K562 (cell line): ENCODE results near the gene TMSB10. TPM values are rescaled to one million over a fixed set of nuclear protein-coding genes. Genes with fewer than 3 reads are reported as not detected.

ENCODE experiments used
- ATAC-seq: fragments of 200-7000 bp; cut with Tn5 transposase; 3 replicates; pipeline ENCODE4 v1.9.1; 2020; ENCODE audit warnings: moderate library complexity
- BruUV-seq: library from RNA; stranded (reverse); fragments of 400-500 nt; replicated peaks from 2 replicates; lab custom pipeline; 2021; lab: Mats Ljungman, UMichigan
- CTCF ChIA-PET: fragments of 300-600 bp; formaldehyde crosslinking; extraction: SDS; loops from one replicate; lab custom pipeline; 2021; ENCODE audit warnings: low intra/inter-chr PET ratio; lab: Yijun Ruan, JAX
- POLR2A ChIA-PET: fragments of 300-600, 350-650 bp; sonication (Branson Sonifier 250); formaldehyde crosslinking; extraction: SDS; loops from one replicate; lab custom pipeline; 2021; ENCODE audit warnings: antibody characterized with exemption, inconsistent platforms; lab: Yijun Ruan, JAX
- DNase-seq, 4 experiments: peaks; one replicate each; pipeline versions ENCODE4 v3.0.0 to v3.0.0-alpha.2; 2011 to 2018; ENCODE audit warnings: low spot score in 3 of 4, mixed read lengths in 3 of 4; ENCODE audit errors: extremely low read depth in 1 of 4
- FAIRE-seq: peaks from 2 replicates; lab custom pipeline; 2011; peaks lifted over from hg19 to GRCh38; lab: Jason Lieb, UNC
- H2AFZ ChIP-seq: 2 replicates; pipeline ENCODE4 v1.6.0; 2011; ENCODE audit warnings: low read depth, low read length, control low read depth, inconsistent platforms
- H3K27ac ChIP-seq: fragments of 200-600 bp; 3 replicates; pipeline ENCODE4 v1.8.0; 2011; ENCODE audit warnings: low read depth, mild to moderate bottlenecking, control low read depth, inconsistent platforms, low read length, moderate library complexity, mixed read lengths; ENCODE audit errors: extremely low read depth
- H3K27me3 ChIP-seq, 2 experiments: fragments of 300-600 bp in 1 of 2; 2 replicates in 1 of 2; 3 replicates in 1 of 2; pipeline versions ENCODE4 v1.6.0 to v1.8.0; 2011; ENCODE audit warnings: inconsistent platforms in 2 of 2, low read length in 2 of 2, mild to moderate bottlenecking in 1 of 2, mixed read lengths in 1 of 2, moderate library complexity in 1 of 2; ENCODE audit not compliant: control insufficient read depth in 2 of 2, insufficient read depth in 2 of 2
- H3K36me3 ChIP-seq: fragments of 300-600 bp; 3 replicates; pipeline ENCODE4 v1.8.0; 2011; ENCODE audit warnings: mild to moderate bottlenecking, low read length, inconsistent platforms; ENCODE audit not compliant: control insufficient read depth, insufficient read depth
- H3K4me1 ChIP-seq, 2 experiments: fragments of 200-600 bp in 1 of 2; replicated peaks in 1 of 2; 2 replicates in 1 of 2; 3 replicates in 1 of 2; pipeline versions ENCODE4 v1.5.1 to v1.8.0; 2011; ENCODE audit warnings: inconsistent platforms in 2 of 2, low read length in 2 of 2, mild to moderate bottlenecking in 1 of 2, mixed read lengths in 1 of 2, moderate library complexity in 1 of 2; ENCODE audit not compliant: control insufficient read depth in 2 of 2, insufficient read depth in 2 of 2
- H3K4me2 ChIP-seq: 2 replicates; pipeline ENCODE4 v1.6.1; 2011; ENCODE audit warnings: low read length, control low read depth, inconsistent platforms, mixed read lengths; ENCODE audit not compliant: insufficient read depth
- H3K4me3 ChIP-seq: fragments of 200-600 bp; sonication (generic), shearing (Covaris generic); 2 replicates; pipeline ENCODE4 v1.5.1; 2016; ENCODE audit warnings: control low read depth, inconsistent platforms
- H3K79me2 ChIP-seq: fragments of 200-600 bp; 3 replicates; pipeline ENCODE4 v1.8.0; 2011; ENCODE audit warnings: low read length, inconsistent platforms; ENCODE audit not compliant: control insufficient read depth, insufficient read depth
- H3K9ac ChIP-seq, 2 experiments: 2 replicates each; pipeline versions ENCODE4 v1.6.0 to v1.6.1; 2011; ENCODE audit warnings: low read depth in 2 of 2, low read length in 2 of 2, control low read depth in 1 of 2, inconsistent platforms in 1 of 2, mild to moderate bottlenecking in 1 of 2, mixed read lengths in 1 of 2; ENCODE audit not compliant: insufficient read depth in 1 of 2
- H3K9me1 ChIP-seq: one replicate; pipeline ENCODE4 v1.6.0; 2011; ENCODE audit warnings: inconsistent platforms, mild to moderate bottlenecking, low read length, moderate library complexity; ENCODE audit not compliant: control insufficient read depth, insufficient read depth
- H3K9me3 ChIP-seq: replicated peaks from 2 replicates; pipeline ENCODE4 v1.5.1; 2011; ENCODE audit warnings: low read depth, low read length, inconsistent platforms; ENCODE audit not compliant: control insufficient read depth, insufficient read depth
- H4K20me1 ChIP-seq: replicated peaks from 2 replicates; pipeline ENCODE4 v1.6.1; 2011; ENCODE audit warnings: low read length, inconsistent platforms, mixed read lengths; ENCODE audit not compliant: control insufficient read depth, insufficient read depth
- ATF2 ChIP-seq: sonication (generic); formaldehyde crosslinking; IDR thresholded peaks from 2 replicates; pipeline ENCODE4 v1.8.1; 2022; ENCODE audit warnings: missing genetic modification reagents
- E2F3 ChIP-seq: fragments of 250-450 bp; sonication (Bioruptor Pico); IDR thresholded peaks from 2 replicates; pipeline ENCODE4 v1.4.0; 2020; ENCODE audit warnings: mild to moderate bottlenecking
- ELK3 ChIP-seq: fragments of 450-650 bp; formaldehyde crosslinking; IDR thresholded peaks from 2 replicates; pipeline ENCODE4 v1.4.0; 2020; ENCODE audit warnings: mild to moderate bottlenecking
- NFIX ChIP-seq: fragments of 250-450 bp; sonication (Bioruptor Pico); IDR thresholded peaks from 2 replicates; pipeline ENCODE4 v1.4.0; 2020; ENCODE audit warnings: low read depth, mild to moderate bottlenecking, moderate library complexity
- POLR2A ChIP-seq: fragments of 450-650 bp; conservative IDR thresholded peaks from 2 replicates; pipeline ENCODE4 v1.6.1; 2016
- SIRT6 ChIP-seq: IDR thresholded peaks from one replicate; pipeline ENCODE4 v1.6.1; 2012; ENCODE audit warnings: low read depth, mild to moderate bottlenecking, control low read depth, inconsistent platforms, low read length, moderate library complexity
- TBL1XR1 ChIP-seq, 2 experiments: IDR thresholded peaks; 2 replicates each; pipeline ENCODE4 v1.6.1; 2012; ENCODE audit warnings: improper control_type of control experiment in 2 of 2, low read length in 2 of 2, mild to moderate bottlenecking in 1 of 2
- ZBTB12 ChIP-seq: fragments of 250-450 bp; sonication (Bioruptor Pico); IDR thresholded peaks from 2 replicates; pipeline ENCODE4 v1.4.0; 2020
- WGBS: fragments of 100-300 bp; shearing (Covaris generic); methylation state at CpG from one replicate; pipeline ENCODE4 v1.1.6; 2016; ENCODE audit warnings: low coverage, mixed read lengths; ENCODE audit not compliant: insufficient coverage; ENCODE audit errors: missing lambda C conversion rate; 5-methylcytosine and 5-hydroxymethylcytosine counted together
- in situ Hi-C: fragments of 300-500 bp; cut with MboI; formaldehyde crosslinking; loops from 4 replicates; pipeline ENCODE4 v1.15.0; 2018; ENCODE audit warnings: inconsistent platforms, mixed read lengths
- intact Hi-C: fragments of 100-400 bp; cut with micrococcal nuclease; formaldehyde crosslinking; loops from 2 replicates; pipeline ENCODE4 v1.14.2; 2022
- polyA plus RNA-seq, 8 experiments: library from polyadenylated mRNA; depleted of rRNA in 4 of 8; stranded (reverse) in 5 of 8; unstranded in 3 of 8; fragments of >200 nt; fragmentation: Nextera tagmentation in 2 of 8; fragmentation: Illumina TruSeq in 1 of 8; extraction: Ambion mirVana in 2 of 8; extraction: Trizol in 1 of 8; gene quantifications; 2 replicates each; pipeline versions ENCODE4 v1.2.1 to v1.2.3, GENCODE V29; 2011 to 2014; ENCODE audit warnings: inconsistent platforms in 1 of 8, missing spikeins in 1 of 8
- total RNA-seq, 7 experiments: library from RNA; depleted of rRNA in 6 of 7; stranded (reverse); fragments of >200 nt in 6 of 7; fragmentation: Illumina TruSeq in 2 of 7; extraction: Trizol in 2 of 7; gene quantifications; 2 replicates each; pipeline versions ENCODE4 v1.2.1 to v1.2.3, GENCODE V29; 2011 to 2021; ENCODE audit warnings: low replicate concordance in 1 of 7

TMSB10 gene
- total and polyA plus RNA-seq, 9 of the 15 experiments (the other 6 are each of a cell fraction or from before 2014, with no cell fraction given), result 382 to 2,226 (median 959) TPM

- no TSS peak for BruUV-seq
- no peak for TF ChIP-seq NFIX (CRISPR knock-in tag)
- no peak for TF ChIP-seq SIRT6
- TF ChIP-seq TBL1XR1 (IDR thresholded peaks at IDR 0.05; ENCODE audit: low read length in 2 of 2), result no peak
- in situ Hi-C loops (no loop called here), intact Hi-C loops (loop anchor here (5.0 kb wide), 1 partner anchor 382 kb away; no protein-coding TSS in a partner anchor)
- FAIRE-seq, result no peak
- H3K4me1 ChIP-seq, result peaks cover 0 to 13% of the 10 kb centered on the region in 2 experiments; a peak in 4 of 5 replicates
- no peaks in the 10 kb centered on the region for H3K36me3 ChIP-seq
- H3K79me2 ChIP-seq, result no peaks in the 10 kb centered on the region
- no peak for DNase-seq
- H3K9me1 ChIP-seq, result no peaks in the 10 kb centered on the region
- no peak overlapping the region for H3K9ac ChIP-seq
- 18% methylated on average over 37 of the region's 45 CpGs for WGBS
- H3K9me3 ChIP-seq, result no peaks in the 10 kb centered on the region
- no peak overlapping the region for H3K4me2 ChIP-seq
- no peak for ATAC-seq
- ChIA-PET CTCF (interaction anchor here (0.7 kb wide), 1 partner anchor 46 kb away, joined by 3 read pairs; no protein-coding TSS in a partner anchor), POLR2A (no interaction called here)
- H3K27me3 ChIP-seq, result peaks cover 42 to 44% of the 10 kb centered on the region in 2 experiments
- no peak overlapping the region for H3K4me3 ChIP-seq
- H2AFZ ChIP-seq, result no peak overlapping the region
- no peaks in the 10 kb centered on the region for H4K20me1 ChIP-seq
- no peak overlapping the region for H3K27ac ChIP-seq
These were observed 25.7 kb upstream of the TMSB10 start for GRCh38 chr2:84879584-84880394.

GRCh38 chr2:84880395-84880644 is 25.1 kb upstream of the TMSB10 start:
- H3K4me1 ChIP-seq, result peaks cover 0 to 13% of the 10 kb centered on the region in 2 experiments; a peak in 4 of 5 replicates
- H3K79me2 ChIP-seq, result no peaks in the 10 kb centered on the region
- H3K9me1 ChIP-seq, result no peaks in the 10 kb centered on the region
- no peaks in the 10 kb centered on the region for H4K20me1 ChIP-seq
- WGBS, result 6% methylated on average over 8 of the region's 8 CpGs
- CTCF ChIA-PET, result interaction anchor here (0.7 kb wide), 1 partner anchor 45 kb away, joined by 3 read pairs; no protein-coding TSS in a partner anchor
- H3K36me3 ChIP-seq, result no peaks in the 10 kb centered on the region
- POLR2A ChIA-PET, result interaction anchor here (0.9 kb wide), 1 partner anchor 9 kb away, joined by 3 read pairs; no protein-coding TSS in a partner anchor
- H3K9ac ChIP-seq, result no peak overlapping the region
- no peak for ATAC-seq
- no peak for FAIRE-seq
- H3K27ac ChIP-seq, result no peak overlapping the region
- H3K9me3 ChIP-seq, result no peaks in the 10 kb centered on the region
- no peak for DNase-seq
- H3K4me3 ChIP-seq, result no peak overlapping the region
- intact Hi-C loops, result loop anchor here (5.0 kb wide), 1 partner anchor 383 kb away; no protein-coding TSS in a partner anchor
- BruUV-seq, result no TSS peak
- TF ChIP-seq E2F3 (no peak), ELK3 (CRISPR knock-in tag) (no peak), ZBTB12 (CRISPR knock-in tag) (no peak), ATF2 (no peak), POLR2A (no peak)
- H2AFZ ChIP-seq, result no peak overlapping the region
- no peak overlapping the region for H3K4me2 ChIP-seq
- peaks cover 38 to 42% of the 10 kb centered on the region in 2 experiments for H3K27me3 ChIP-seq
- in situ Hi-C loops, result no loop called here
